Measurements from ENCODE around the gene MYO18A.

DNA sequence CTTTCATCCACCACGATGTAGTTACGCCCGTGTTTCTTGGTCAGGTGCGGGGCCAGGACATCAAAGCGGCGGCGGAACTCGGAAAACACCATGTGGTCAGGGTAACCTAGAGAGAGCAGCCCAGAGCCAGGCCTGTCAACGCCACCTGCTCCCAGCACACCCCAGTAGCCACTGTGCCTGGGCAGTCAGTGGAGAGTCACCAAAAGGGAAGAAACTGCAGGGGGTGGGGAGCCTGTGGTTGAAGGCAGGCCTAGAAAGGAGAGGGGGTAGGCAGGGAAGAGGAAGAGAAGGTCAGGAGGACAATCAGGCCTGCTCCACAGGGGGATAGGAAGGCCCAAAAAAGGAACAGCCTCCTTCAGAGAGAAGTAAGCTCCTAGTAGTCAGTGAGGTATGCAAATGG lies 73.1 kb downstream of the MYO18A start:
- TF ChIP-seq, protein P1, sequence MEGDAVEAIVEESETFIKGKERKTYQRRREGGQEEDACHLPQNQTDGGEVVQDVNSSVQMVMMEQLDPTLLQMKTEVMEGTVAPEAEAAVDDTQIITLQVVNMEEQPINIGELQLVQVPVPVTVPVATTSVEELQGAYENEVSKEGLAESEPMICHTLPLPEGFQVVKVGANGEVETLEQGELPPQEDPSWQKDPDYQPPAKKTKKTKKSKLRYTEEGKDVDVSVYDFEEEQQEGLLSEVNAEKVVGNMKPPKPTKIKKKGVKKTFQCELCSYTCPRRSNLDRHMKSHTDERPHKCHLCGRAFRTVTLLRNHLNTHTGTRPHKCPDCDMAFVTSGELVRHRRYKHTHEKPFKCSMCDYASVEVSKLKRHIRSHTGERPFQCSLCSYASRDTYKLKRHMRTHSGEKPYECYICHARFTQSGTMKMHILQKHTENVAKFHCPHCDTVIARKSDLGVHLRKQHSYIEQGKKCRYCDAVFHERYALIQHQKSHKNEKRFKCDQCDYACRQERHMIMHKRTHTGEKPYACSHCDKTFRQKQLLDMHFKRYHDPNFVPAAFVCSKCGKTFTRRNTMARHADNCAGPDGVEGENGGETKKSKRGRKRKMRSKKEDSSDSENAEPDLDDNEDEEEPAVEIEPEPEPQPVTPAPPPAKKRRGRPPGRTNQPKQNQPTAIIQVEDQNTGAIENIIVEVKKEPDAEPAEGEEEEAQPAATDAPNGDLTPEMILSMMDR (IDR thresholded peaks at IDR 0.05; ENCODE audit: low read length): no peak
- TF ChIP-seq EZH2 (optimal IDR thresholded peaks at IDR 0.05; ENCODE audit: low read depth, low read length): no peak
- no peak for TF ChIP-seq EZH2phosphoT487 (IDR thresholded peaks at IDR 0.05; ENCODE audit: low read length)
